A549 treated with AZD9567 at 1 μM for 4 hours (cell line): ENCODE data around the gene TCIRG1. TPM values are rescaled to one million over a fixed set of nuclear protein-coding genes. Genes with fewer than 3 reads are reported as not detected.

Experiments
- total RNA-seq: library from RNA; stranded (reverse); fragments of 200-300 nt; extraction: Qiagen RNA extraction; gene quantifications from 5 replicates; pipeline ENCODE4 v1.2.3, GENCODE V29; 2022; ENCODE audit not compliant: insufficient read depth

The TCIRG1 gene
- total RNA-seq: 38.3 to 170 TPM (median 151 TPM) in 5 replicates

GRCh38 chr11:68038718-68039525, at the start of gene TCIRG1:
TCIRG1 (plus strand) TSS chr11:68039025; CDS start chr11:68041272, 2,247 bp downstream.

GRCh38 chr11:68003846-68004550, 34.8 kb upstream of the TCIRG1 start, which contains the start of gene UNC93B1:
UNC93B1 (minus strand) TSS chr11:68004097; CDS start chr11:68004043, 54 bp downstream.

GRCh38 chr11:68010090-68011041, 28.5 kb upstream of the TCIRG1 start, which contains the start of gene ALDH3B1:
ALDH3B1 (plus strand) TSS chr11:68010327; CDS start chr11:68015298, 4,971 bp downstream.

GRCh38 chr11:68030318-68031143, 8.3 kb upstream of the TCIRG1 start, which contains the start of gene NDUFS8:
NDUFS8 (plus strand) TSS chr11:68030681; CDS start chr11:68032152, 1,471 bp downstream.

Other genes with a start within 250 kb of the TCIRG1 start
- gene UNC93B1, start 34.9 kb upstream of the TCIRG1 start, total RNA-seq: 51.5 to 93.1 TPM (median 87.2 TPM) in 5 replicates
- gene ALDH3B1, start 28.7 kb upstream of the TCIRG1 start, total RNA-seq: 119 to 139 TPM (median 134 TPM) in 5 replicates
- 288 to 380 TPM (median 355 TPM) in 5 replicates for gene NDUFS8, start 8.3 kb upstream of the TCIRG1 start, total RNA-seq
- 31.2 to 38.9 TPM (median 36.6 TPM) in 5 replicates for gene CHKA, start 82.4 kb downstream of the TCIRG1 start, total RNA-seq
- 17.6 to 33.3 TPM (median 20.5 TPM) in 5 replicates for gene KMT5B, start 174.3 kb downstream of the TCIRG1 start, total RNA-seq
- gene C11orf24, start 232.9 kb downstream of the TCIRG1 start, total RNA-seq: 60.7 to 74.6 TPM (median 64.9 TPM) in 5 replicates